Raji (cell line): ENCODE data around the gene HDAC1.

ENCODE experiments used
- POLR2A ChIP-seq: IDR thresholded peaks from 2 replicates; pipeline ENCODE4 v1.6.1; 2011; ENCODE audit warnings: low read depth, low read length, control low read depth; ENCODE audit not compliant: insufficient read depth

Gene HDAC1

GRCh38 chr1:32305310-32305709, 13.4 kb downstream of the HDAC1 start:
- TF ChIP-seq POLR2A, result no peak

GRCh38 chr1:32307324-32307723, 15.4 kb downstream of the HDAC1 start:
- no peak for TF ChIP-seq POLR2A

DNA sequence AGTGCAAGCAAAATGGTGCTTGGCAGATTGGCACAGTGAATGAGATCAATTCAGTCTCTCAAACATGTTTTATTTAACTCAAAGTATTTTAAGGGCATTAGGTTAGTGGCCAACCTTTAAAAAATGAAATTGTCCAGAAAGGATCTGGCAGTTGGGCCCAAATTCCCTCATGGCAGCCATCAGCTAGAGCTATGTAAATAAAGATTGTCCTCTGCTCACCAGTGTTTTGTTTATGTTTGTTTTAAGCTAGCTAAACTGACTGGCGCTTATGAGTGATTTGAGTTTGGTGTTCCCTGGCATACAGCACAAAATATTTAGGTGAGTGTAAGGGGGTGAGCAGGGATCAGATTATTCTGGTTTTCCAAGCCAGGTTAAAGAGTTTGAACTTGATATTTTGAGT, 18.1 kb downstream of the HDAC1 start:
- TF ChIP-seq POLR2A, result no peak

DNA sequence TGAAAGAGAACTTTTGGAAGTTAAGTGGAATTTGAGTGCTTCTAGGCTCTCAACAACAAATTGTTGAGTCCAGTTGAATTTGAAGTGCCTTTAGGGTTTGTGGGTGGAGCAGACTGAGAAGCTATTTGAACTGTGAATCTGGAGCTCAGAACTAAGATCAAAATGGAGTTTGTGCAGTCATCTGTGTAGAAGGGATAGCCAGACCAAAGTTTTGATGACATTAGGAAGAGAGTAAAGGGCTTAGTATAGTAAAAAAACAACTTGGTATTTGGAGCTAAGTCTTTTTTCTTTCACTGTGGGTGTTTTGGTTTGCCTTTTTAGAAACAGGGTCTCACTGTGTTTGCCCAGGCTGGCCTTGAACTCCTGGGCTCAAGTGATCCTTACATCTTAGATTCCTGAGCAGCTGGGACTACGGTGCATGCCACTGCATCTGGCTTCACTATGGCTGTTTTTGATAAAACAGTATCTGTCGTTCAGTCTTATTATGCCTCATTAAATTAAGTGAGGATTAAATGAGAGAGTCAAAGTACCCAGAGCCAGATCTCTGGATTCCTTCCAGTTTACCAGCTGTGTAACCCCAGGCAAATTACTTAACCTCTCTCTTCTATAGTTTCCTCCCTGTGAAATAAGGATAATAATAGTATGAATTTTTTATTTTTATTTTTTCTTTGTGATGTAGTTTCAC, 20.0 kb downstream of the HDAC1 start:
- no peak for TF ChIP-seq POLR2A

DNA sequence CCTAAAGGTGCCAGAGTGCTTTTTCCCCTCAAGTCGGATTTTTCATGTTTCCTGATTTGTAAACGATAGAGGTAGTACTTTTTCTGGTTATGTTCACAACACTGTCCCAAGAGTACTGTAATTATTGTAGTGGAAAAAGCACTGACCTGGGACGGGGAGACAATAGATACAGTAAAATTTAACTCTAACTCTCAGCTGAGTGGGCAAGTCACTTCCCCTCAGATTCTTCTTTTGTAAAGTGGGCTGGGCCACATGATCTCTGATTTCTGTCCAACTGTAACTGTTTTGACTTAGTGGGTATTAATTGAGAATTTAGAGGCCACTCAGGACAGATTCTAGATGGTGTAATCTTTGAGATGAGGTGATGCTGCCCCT, 25.0 kb downstream of the HDAC1 start:
- TF ChIP-seq POLR2A, result no peak

DNA sequence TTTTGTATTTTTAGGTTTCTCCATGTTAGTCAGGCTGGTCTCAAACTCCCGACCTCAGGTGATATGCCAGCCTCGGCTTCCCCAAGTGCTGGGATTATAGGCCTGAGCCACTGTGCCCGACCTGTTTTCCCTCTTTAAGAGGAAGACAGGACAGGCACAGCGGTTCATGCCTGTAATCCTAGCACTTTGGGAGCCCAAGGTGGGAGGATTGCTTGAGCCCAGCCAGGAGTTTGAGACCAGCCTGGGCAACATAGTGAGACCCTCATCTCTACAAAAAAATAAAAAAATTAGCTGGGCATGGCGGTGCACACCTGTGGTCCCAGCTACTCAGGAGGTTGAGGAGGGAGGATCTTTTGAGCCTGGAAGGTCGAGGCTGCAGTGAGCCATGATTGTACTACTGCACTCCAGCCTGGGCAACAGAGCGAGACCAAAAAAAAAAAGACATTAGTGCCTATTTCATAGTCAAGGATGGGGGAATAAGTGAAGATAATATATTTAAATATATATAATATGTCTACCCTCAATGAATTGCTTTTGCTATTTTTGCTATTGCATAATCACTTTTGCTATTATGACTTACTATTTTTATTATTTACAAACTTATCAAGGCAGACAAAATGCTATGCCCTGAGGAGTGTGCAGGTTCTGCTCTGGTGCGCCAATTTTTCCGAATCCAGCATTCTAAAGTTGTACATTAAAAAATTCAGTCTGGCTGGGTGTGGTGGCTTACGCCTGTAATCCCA, 26.4 kb downstream of the HDAC1 start:
- TF ChIP-seq POLR2A, result no peak

DNA sequence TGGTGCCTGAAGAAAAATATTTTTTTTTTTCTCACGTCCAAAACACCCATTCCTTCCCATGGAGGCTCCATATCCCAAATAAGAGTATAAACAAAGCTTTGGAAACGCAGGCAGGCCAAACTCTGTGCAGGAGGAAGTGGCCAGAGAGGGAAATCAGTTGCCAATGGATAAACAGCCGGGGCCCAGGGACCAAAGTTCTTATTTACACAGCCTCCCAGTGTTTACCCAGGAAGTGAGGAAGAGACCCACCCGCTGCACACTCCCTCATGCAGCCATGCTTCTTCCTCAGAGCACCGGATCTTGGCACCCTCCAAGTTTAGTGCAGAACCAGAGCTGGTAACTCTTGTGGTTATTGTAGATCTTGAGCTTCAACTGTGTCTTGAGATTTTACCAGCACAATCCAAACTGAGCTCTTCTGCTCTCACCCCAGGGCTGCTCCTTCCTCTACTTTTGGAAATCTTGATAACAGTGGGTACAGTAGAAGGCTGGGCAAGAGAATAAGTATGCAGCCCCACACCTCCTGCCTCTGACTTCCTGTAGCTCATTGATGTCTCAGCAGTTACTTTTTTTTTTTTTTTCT, 29.9 kb downstream of the HDAC1 start:
- no peak for TF ChIP-seq POLR2A

- TF ChIP-seq POLR2A, result no peak
These were observed 35.3 kb downstream of the HDAC1 start for GRCh38 chr1:32327204-32327603.

DNA sequence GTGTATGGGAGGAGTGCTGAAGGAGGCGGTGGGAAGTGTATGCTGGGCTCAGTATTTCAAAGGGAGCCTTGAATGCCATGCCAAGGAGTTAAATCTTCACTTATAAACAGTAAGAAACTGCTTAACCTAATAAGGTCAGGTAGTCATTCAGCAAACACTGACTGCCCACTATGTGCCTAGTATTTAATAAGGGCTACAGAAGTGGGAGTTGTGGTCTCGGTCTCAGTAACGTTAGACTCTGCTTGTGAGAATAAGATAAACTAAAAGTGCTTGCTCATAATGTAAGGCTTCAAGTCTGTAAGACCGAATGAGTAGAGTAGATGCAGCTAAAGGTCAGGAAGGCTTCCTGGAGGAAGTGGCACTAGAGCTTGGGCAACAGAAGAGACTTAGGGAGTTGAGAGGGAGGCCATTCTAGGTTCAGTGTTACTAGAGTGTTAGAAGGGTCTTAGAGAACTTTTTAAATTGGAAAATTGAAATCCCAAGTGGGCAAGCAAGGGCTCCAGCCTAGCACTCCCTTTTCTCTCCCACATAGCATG, 38.1 kb downstream of the HDAC1 start:
- no peak for TF ChIP-seq POLR2A

DNA sequence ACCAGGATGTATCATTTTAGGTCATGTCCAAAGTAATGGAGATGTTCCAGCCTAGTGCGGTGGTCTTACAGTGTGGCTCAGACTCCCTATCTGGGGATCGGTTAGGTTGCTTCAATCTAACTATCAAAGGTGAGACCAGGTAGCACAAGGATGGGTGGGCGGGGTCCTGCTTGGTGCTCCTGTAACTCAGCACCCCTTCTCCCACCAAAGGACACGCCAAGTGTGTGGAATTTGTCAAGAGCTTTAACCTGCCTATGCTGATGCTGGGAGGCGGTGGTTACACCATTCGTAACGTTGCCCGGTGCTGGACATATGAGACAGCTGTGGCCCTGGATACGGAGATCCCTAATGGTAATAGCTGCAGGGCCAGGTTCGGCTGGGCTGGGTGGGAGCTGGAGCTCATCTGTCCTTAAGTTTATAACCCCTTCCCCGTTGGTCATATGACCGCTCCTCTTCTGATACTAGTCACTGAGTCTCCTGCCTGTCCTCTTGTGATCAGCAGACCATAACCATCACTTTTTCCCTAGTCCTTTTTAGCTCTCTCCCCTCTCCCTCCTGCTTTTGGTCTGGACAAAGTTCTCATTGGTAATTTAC, 38.8 kb downstream of the HDAC1 start:
- TF ChIP-seq POLR2A, result no peak

GRCh38 chr1:32331549-32331948, 39.7 kb downstream of the HDAC1 start:
- TF ChIP-seq POLR2A, result no peak

GRCh38 chr1:32332290-32333079, 40.6 kb downstream of the HDAC1 start:
- peak; percentile 57 for TF ChIP-seq POLR2A

DNA sequence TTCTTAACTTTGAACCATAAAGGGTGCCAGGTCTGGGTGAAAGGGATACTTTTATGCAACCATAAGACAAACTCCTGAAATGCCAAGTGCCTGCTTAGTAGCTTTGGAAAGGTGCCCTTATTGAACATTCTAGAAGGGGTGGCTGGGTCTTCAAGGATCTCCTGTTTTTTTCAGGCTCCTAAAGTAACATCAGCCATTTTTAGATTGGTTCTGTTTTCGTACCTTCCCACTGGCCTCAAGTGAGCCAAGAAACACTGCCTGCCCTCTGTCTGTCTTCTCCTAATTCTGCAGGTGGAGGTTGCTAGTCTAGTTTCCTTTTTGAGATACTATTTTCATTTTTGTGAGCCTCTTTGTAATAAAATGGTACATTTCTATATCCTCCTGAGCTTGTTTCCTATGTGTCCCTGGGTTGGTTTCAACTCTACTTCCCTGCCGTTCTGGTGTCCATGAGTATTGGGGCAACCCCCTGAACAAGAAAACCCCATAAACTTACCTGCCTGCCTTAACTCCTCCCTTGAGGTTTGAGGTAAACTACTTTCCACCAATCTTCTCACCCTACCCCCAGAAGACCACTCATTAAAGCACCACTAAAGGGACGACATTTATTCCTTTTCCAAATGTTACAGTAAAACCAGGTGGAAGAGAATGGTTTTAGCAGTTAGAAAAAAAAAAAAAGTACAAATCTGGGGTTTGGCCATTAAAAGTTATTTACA, 41.5 kb downstream of the HDAC1 start:
- TF ChIP-seq POLR2A, result no peak; the same call in 1 of the 2 replicates

- 0 out of 2 replicates have a peak, but pooled peaks have one; percentile 38 for TF ChIP-seq POLR2A
These were observed 42.5 kb downstream of the HDAC1 start for GRCh38 chr1:32334274-32334861.

GRCh38 chr1:32334864-32335534, 43.1 kb downstream of the HDAC1 start:
- TF ChIP-seq POLR2A, result peak; percentile 19; the same call in 1 of the 2 replicates
